NCI-H2107 treated with DMSO at 0.1 percent for 48 hours (cell line): ENCODE data around the gene PHC2.
A peak's percentile ranks its signal among the peaks of the same experiment; 100 is the strongest.

Experiments used
- DNase-seq: peaks from one replicate; lab custom pipeline; 2025; ENCODE audit not compliant: unreplicated experiment; lab: John Stamatoyannopoulos, UW

The PHC2 gene

DNA sequence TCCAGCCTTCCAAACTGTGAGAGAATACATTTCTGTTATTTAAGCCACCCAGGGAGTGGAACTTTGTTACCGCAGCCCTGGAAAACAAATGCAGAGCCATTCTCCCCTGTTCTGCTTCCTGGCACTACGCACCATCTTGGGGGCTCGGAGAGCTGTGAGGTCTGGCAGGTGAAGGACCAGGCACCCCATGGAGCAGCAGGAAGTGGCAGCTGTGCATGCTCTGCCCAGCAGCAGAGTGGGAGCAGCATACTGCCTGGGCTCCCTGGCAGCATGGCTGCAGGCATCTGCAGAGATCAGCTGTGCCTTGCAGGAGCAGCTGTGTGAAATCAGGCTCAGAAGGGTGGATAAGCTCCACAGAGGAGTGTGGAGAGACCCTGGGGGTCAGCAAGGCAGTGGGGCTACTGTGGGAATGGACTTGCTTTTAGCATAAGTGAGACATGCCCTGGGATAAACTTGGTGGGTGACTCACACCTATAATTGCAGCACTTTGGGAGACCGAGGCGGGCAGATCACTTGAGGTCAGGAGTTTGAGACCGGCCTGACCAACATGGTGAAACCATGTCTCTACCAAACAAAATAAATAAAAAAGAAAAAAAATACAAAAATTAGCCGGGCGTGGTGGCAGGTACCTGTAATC lies 23.9 kb upstream of the PHC2 start:
- DNase-seq, result no peak

DNA sequence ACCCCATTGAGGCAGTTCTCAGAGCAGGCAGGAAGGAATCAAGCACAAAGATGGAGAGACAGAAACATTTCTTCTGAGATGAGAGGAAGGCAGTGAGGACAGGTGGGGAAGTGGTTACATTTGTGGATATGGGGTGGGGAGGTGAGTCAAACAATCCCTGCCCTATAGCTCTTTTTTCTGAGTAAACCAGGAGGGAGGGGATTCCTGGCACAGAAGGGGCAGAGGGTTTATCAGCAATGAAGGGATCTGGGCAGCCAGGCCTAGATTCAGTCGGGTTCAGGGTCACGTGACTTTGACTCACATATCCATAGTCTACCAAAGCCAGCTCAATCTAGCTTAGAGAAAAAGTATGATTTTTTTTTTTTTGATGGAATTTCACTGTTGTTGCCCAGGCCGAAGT lies 15.7 kb upstream of the PHC2 start:
- no peak for DNase-seq

- DNase-seq, result no peak
These were observed 14.2 kb upstream of the PHC2 start for GRCh38 chr1:33445108-33445507.

DNA sequence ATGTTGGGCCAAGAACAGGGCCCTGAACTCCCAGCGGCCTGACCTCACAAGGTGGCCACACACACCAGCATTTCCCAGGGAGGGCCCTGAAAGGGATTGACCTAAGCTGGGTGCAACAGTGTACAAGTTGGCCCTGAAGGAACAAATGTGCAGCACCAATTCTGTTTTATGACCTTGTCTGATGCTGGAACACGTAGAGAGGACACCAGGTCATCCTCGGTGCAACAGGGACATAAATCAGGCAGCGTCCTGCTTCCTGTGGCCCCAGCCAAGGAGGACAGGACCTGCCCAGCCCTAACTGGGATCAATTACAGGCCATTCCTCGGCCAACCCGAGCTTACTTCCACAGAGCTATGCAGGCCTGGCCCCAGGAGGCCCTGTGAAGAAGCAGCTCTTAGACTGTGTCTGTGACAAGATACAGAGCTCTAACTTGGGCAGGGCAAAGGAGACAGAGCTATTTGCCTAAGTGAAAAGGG lies 12.8 kb upstream of the PHC2 start:
- no peak for DNase-seq

GRCh38 chr1:33443080-33443704 lies 12.3 kb upstream of the PHC2 start:
- no peak for DNase-seq

DNA sequence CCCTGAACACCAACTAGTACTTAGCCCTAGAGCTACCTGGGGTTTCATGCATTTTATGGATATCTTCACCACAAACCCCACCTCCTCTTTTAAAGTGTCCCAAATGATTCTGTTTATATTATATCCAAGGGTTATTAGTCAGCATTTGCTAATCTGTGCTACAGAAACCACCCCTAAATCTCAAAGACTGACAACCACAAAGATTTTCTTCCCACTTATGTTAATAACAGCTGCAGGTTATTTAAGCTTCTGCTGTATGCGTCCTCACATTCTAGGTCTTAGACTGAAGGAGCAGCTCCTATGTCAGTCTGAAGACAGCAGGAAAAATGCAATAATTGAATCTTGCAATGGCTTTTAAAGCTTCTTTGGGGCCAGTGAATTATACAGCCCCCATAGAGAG lies 11.2 kb upstream of the PHC2 start:
- DNase-seq, result no peak

GRCh38 chr1:33441088-33441745 lies 10.3 kb upstream of the PHC2 start:
- DNase-seq, result no peak

DNA sequence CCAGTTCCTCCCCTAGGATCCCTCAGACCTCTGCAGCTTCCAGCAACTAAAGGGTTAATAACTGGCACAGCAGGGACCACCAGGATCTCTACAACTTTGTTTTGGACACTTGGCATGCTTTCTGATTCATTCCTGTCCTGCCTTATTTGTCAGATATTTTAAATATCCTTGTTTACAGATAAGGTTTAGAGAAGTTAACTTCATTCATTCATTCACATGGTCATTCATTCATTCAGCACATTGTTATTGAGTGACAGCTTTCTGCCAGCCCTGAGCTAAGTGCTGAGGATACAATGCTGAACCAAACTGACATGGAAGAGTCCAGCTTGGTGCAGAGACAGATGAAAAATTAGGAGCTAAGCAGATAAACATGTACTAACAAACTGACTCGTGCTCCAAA lies 8.8 kb upstream of the PHC2 start:
- DNase-seq, result no peak

DNA sequence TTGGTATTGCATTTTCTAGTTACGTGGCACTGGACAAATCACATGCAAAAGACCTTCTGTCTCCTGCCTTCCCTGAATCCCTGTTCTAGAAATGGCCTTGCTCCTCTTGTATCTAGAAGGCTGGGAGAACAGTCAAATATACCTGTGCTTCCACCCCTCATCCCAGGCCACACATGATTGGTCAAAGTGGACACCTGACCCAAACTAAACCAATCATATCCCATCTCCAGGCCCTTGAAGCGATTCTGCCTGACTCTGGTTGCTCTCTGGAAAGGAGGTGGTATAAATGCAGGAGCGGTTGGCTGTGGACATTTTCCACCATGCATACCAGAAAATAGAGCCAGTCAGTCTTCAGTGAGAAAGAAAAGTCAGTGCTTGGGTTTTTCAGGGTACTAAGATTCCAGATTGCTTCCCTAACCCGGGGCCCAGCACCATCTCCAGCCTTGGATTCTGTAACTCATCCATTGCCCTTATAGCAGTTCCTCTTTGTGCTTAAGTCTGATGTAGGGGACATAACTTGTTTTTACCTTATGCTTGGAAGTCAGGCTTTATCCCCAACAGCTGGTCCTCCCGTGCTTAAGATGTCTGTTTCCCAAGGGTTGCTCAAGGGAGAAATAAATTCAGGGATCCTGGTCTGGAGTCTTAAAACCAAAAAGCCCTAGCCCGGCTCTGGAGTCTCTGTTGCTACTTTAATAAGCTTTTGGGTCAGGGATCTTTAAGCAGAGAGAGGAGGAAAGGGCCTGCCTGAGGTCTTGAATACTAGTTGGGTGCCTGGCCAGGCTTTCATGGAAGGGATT lies 7.7 kb upstream of the PHC2 start:
- DNase-seq, result no peak

GRCh38 chr1:33436557-33437285 lies 5.8 kb upstream of the PHC2 start:
- no peak for DNase-seq

DNA sequence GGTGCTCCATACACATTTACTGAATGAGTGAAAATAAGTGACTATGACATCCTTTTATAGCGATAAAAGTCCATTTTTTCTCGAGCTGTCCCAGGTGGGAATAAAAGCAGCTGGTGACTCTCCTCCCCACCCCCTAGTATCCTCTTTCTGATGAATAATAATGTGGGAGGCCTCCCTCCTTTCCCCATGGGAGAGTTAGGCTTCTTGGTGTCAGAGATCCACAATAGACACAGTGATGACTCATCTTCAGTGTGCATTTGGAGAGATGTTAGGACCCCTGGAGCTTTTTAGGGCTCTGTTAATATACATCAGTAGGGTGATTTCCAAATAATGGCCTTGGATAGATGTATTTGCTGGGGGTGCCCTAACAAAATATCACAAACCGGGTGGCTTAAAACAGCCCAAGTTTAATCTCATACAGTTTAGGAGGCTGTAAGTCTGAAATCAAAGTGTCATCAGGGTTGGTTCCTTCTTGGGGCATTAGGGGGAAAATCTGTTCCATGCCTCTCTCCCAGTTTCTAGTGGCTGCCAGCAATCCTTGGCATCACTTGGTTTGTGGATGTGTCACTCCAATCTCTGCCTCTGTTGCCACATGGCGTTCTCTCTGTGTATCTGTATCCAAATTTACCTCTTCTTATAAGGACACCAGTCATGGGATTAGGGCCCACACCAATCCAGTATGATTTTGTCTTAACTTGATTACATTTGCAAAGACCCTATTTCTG lies 4.4 kb upstream of the PHC2 start:
- DNase-seq, result no peak

DNA sequence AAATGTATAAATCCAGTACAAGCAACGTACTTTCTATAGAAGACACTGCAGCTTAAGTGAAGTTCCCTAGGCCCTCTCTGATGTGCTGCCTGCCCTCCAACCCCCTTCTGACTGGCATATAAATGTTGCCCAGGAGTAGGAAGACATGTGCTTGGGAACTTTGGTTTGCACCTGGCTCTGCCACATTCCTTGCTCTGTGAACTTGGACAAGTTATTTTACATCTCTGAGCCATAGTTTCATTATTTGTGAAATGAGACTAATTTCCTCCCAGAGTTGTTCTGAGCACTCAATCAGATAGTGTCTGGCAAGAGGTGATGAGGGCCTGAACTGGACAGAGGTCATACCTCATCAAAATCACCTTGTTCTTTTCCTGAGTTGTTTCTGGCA lies 3.5 kb upstream of the PHC2 start:
- no peak for DNase-seq

DNA sequence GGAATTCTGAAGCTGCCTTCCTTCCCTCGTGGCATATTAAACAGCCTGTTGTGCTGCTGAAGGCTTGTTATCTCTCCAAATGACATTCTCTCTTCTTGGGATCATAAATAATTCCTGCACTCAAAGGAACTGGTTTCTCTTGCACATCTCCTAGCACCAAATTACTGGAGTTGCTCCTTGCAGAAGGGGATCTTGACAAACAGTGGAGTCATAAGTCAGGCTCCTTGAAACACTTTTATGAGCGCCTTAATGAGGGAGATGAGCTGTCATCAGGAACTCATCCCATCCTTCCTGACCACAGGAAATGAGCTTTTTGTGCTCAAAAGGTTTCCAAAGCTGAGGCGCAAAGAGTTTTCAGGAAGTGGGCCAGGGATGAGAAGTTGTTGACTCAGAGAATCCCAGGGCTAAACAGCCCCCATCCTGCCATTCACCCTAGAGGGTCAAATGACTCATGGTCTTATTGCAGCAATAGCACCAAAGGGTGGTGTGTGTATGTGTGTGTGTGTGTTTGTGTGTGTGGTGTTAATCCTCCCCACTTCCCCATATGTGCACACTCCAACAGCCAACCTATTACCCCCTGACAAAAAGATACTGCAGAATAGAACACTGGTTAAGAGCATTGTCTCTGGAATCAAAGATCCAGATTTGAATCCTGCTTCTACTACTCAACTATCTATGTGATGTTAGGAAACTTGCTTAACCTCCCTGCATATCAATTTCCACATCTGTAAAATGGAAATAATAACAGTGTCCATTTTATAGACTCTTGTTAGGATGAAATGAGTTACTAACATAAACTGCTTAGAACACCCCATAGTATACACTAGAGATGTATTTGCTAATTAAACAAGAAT lies 2.8 kb upstream of the PHC2 start:
- DNase-seq, result no peak

DNA sequence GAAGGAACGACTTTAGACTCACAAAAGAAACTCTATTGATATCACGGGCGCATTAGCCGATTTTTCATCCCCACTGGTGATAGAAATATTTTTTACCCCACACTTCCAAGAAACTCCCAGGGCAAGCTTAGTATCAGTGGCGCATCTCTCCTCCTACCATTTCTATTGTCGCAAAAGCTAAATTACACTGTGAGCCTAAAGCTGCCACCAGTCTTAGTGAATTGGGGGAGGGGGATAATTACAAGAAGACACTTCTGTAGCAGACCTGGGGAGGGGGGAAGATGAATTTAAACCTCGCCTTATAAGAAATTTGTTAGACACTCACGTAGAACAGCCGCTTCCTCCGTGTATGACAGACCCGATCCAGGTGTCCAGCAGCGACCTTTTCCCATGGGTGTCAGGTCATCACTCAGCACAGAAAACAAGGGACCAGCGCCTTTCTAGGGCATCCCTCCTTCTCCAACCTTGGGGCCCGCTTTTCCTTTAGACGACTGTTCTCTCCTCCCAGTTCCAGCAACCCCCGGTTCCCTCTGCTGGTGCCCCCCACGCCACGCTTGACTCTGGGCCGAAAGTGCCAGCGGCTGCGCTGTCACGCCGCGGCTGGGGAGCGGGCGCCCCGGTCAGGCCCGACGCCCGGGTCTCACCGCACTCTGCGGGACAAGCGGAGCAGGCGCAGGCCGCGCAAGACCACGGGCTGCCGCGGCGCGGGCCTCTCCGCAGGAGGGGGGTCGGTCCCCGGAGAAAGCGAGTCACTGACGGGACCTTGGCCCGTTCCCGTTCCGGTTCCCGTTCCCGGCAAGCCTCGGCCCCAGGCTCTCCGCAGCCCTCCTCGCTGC lies 821 bp downstream of the PHC2 start:
- peak; percentile 7 for DNase-seq

DNA sequence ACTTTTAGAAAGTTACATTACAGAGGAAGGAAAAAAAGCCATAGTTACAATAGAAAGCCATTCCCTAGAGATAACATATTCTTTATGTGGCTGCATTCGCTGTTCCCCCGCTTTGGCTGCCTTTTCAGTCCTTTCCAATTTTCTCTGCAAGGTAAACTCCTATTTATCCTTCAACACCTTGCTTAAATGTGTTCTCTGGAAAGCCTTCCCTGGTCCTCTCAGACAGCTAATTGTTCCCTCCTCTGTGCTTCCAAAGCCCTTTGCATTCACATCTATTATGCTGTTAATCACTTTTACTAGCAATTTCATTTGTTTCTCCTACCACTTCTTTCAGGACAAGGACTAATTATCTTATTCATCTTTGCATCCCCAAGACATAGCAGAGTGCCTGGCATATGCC lies 1.6 kb downstream of the PHC2 start:
- no peak for DNase-seq

DNA sequence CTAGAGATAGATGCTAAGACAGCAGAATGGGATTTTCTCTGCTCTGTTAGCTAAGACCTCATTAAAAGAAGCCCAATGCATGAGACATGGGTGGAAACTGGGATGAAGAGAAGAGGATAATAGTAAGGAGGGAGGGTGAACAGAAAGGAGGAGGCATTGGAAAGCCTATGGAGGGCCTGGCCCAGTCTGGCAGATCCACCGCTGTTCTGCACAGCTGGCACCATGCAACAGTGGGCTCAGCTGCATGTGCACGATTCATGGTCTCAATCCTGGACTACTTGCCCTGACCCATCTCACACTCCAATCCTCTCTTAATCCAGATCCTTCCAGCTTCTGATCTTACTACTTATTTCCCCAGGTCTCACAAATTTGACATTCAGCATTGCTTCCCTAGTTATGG lies 2.2 kb downstream of the PHC2 start:
- DNase-seq, result no peak

DNA sequence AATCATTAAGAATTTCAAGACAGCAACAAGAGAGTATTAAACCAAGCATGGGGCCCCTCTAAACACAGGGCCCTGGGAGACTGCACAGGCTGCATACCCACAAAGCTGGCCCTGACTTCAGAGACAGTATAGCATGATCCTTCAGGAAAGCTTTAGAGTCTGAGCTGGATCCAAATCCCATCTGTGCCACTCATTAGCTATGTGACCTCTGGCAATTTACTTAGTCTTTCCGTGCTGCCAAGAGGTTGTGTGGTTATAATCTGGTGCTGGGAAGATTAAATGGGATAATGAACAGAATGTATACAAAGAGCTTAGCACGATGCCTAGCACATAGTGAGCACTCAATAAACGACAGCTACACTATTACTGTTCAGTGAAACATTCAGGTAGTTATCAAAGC lies 4.0 kb downstream of the PHC2 start:
- no peak for DNase-seq

DNA sequence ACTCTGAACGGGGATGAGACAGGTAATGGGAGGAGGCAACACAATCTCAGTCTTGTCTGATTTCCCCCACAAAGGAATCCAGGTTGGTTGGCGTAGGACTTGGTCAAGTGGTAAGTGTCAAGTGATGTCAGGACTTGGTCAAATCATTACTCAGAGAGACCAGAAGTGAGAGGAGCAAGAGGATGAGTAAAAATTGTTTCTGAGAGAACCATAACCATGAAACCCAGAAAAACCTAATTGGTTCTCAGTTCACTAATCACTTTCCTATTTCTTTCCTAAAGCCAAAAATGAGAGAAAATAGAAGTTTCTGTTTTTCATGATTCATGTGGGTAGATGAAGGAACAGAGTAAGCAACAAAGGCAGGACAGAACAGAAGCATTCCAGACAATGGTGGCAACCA lies 5.0 kb downstream of the PHC2 start:
- DNase-seq, result no peak

GRCh38 chr1:33424610-33425009 lies 6.3 kb downstream of the PHC2 start:
- no peak for DNase-seq
